ENCODE results near the gene TAB3. TPM values are rescaled to one million over a fixed set of nuclear protein-coding genes. Genes with fewer than 3 reads are reported as not detected.

The TAB3 gene
- total RNA-seq, 1 experiment from 2014 or later = 13.5 TPM

GRCh38 chrX:30881797-30882196 lies 7.3 kb downstream of the TAB3 start:
- no peak overlapping the region for H4K5ac ChIP-seq (ENCODE audit: insufficient read length, low read depth, low read length)
- no peaks in the 10 kb centered on the region for H4K20me1 ChIP-seq (ENCODE audit: control insufficient read depth, insufficient read depth, insufficient read length)
- no peaks in the 10 kb centered on the region; the same call in 1 of the 2 replicates for H3K79me2 ChIP-seq (ENCODE audit: insufficient read depth, low read length)
- no peak overlapping the region for H3K4me3 Mint-ChIP-seq
- H2BK120ac ChIP-seq (ENCODE audit: low read depth, low read length, poor library complexity, severe bottlenecking) = no peak overlapping the region
- no peak overlapping the region for H3K27ac Mint-ChIP-seq
- H2AK5ac ChIP-seq (ENCODE audit: insufficient read length, low read length) = no peak overlapping the region
- H3K14ac ChIP-seq (ENCODE audit: insufficient read depth, low read length) = no peak overlapping the region
- no peaks in the 10 kb centered on the region for H3K9me3 ChIP-seq (ENCODE audit: control insufficient read depth, low read depth, low read length)
- no peak overlapping the region for H4K8ac ChIP-seq (replicated peaks; ENCODE audit: insufficient read length, low read depth, low read length)
- peaks cover 5 to 6% of the 10 kb centered on the region in 2 experiments; a peak in 3 of 4 replicates for H3K4me1 Mint-ChIP-seq
- H2BK12ac ChIP-seq (ENCODE audit: insufficient read length, low read depth, low read length) = no peak overlapping the region
- H2BK5ac ChIP-seq (ENCODE audit: insufficient read length, low read length) = no peak overlapping the region
- no peak overlapping the region for H2BK15ac ChIP-seq (ENCODE audit: low read depth, low read length)
- no peak overlapping the region for H2BK20ac ChIP-seq (ENCODE audit: low read depth, low read length, poor library complexity, severe bottlenecking)
- no peak for TF ChIP-seq CTCF (conservative IDR thresholded peaks at IDR 0.05)
- peaks cover 0 to 8% (median 0%) of the 10 kb centered on the region in 3 experiments; a peak in 2 of 7 replicates for H3K36me3 Mint-ChIP-seq (ENCODE audit: insufficient read depth in 1 of 3, low read depth in 3 of 3)
- no peak overlapping the region for H2AFZ ChIP-seq (ENCODE audit: low read length)
- no peak overlapping the region for H3K18ac ChIP-seq (ENCODE audit: insufficient read length, low read depth, low read length)
- H3K23me2 ChIP-seq (ENCODE audit: insufficient read length, low read depth, low read length, poor library complexity, severe bottlenecking) = no peaks in the 10 kb centered on the region
- H3K9me3 Mint-ChIP-seq = peaks cover 47 to 55% of the 10 kb centered on the region in 2 experiments
- H3K9ac ChIP-seq (ENCODE audit: extremely low read depth, insufficient read length, low read length) = no peak overlapping the region
- H3K4ac ChIP-seq (ENCODE audit: low read depth, low read length) = no peak overlapping the region
- no peak overlapping the region for H3K23ac ChIP-seq (ENCODE audit: insufficient read length, low read depth, low read length)
- no CpG with 5 or more reads among the region's 1 CpG for WGBS (ENCODE audit: extremely low coverage, insufficient read length, low lambda C conversion rate)
- DNase-seq = no peak
- no peaks in the 10 kb centered on the region for H3K79me1 ChIP-seq (ENCODE audit: insufficient read depth, low read depth, low read length, poor library complexity, severe bottlenecking)
- H3K56ac ChIP-seq (ENCODE audit: insufficient read length, low read depth, low read length) = no peak overlapping the region
- no peak overlapping the region for H4K91ac ChIP-seq (ENCODE audit: insufficient read length, low read depth, low read length)
- H3T11ph ChIP-seq (ENCODE audit: low read length) = no peak overlapping the region
- H3K27ac ChIP-seq (ENCODE audit: insufficient read length, low read depth, low read length) = no peak overlapping the region
- no peak overlapping the region for H3K4me2 ChIP-seq (ENCODE audit: insufficient read depth, insufficient read length, low read length)
- H3K4me1 ChIP-seq (ENCODE audit: insufficient read depth, low read length) = no peaks in the 10 kb centered on the region
- no peaks in the 10 kb centered on the region for H3K27me3 ChIP-seq (ENCODE audit: insufficient read depth, low read length)
- no peaks in the 10 kb centered on the region for H3K27me3 Mint-ChIP-seq (ENCODE audit: low read depth)

Data from H9 (cell line).